GM19455 (cell line): ENCODE measurements around the gene ARMC9.
A peak's percentile ranks its signal among the peaks of the same experiment; 100 is the strongest.

Source experiments
- ATAC-seq: cut with Tn5 transposase; IDR thresholded peaks from one replicate; pipeline ENCODE4 v1.9.1; 2021; ENCODE audit not compliant: unreplicated experiment

Gene ARMC9

DNA sequence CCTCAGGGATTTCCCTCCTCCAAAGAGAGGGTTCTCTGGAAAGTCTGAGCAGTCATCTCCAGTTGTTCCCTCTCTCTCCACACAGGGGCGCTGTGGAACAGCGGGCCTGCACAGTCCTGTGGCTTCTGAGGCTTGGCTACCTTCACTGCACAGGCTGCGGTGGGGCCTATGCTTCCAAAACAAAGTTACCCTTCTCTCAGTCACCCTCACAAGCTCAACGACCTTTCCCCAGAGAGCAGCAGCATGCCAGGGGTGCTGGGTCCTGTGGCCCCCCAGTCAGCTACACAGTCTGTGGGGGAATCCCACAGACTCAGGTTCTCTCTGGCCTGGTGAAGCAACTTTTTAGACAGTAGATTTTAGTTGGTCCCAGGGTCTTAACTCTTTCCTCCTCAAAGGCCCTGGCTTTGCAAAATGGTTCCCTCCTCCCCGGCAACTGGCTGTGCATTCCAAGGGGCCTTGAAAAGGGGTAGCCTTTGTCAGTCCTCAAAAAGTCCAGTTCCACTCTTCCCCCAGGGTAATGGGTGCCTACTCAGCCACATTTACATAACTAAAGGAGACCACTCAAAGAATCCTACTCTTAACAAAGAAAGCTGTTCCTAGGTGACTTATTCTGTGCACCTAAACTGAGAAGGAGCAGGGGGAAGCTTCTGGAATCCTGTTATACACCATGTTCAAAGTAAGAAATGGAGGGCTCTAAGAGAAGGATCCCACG, 212.0 kb downstream of the ARMC9 start:
- ATAC-seq: no peak

GRCh38 chr2:231411237-231411636, 212.8 kb downstream of the ARMC9 start:
- ATAC-seq: no peak

GRCh38 chr2:231411831-231412617, 213.6 kb downstream of the ARMC9 start:
- ATAC-seq: peak; percentile 89

DNA sequence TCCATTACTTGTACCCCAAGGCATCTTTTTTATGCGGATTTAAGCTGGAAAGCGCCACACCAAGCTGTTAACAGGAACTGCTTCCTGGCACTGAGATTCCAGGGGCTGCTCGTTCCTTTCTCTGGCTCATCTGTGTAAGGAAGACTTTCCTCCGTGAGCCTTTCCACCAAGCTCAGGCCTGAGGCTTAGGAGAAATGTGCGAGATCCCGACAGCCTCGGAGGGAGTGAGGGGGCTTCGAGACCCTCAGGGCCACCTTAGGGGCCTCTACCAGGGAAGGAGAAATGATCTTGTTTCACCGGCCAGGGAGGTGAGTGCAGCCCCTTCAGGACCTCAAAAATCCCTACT, 214.2 kb downstream of the ARMC9 start:
- no peak for ATAC-seq

DNA sequence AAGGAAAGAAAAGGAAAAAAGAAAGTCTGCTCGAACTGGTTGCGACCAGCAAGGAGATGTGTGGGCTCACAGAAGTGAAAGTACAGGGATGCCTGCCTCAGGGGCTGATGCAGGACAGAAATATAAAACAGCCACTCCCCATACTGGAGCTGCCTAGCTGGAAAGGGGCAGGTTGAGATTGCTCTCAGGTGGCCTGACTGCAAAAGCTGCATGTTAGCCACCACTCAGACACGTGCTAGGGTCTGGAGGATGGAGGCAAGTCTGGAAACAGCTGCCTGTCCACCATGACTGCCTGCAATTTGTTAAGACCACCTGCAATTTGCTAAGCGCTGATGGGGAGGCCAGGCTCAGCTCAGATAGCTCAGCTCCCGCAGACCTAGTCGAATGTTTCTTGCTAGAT, 215.0 kb downstream of the ARMC9 start:
- no peak for ATAC-seq

DNA sequence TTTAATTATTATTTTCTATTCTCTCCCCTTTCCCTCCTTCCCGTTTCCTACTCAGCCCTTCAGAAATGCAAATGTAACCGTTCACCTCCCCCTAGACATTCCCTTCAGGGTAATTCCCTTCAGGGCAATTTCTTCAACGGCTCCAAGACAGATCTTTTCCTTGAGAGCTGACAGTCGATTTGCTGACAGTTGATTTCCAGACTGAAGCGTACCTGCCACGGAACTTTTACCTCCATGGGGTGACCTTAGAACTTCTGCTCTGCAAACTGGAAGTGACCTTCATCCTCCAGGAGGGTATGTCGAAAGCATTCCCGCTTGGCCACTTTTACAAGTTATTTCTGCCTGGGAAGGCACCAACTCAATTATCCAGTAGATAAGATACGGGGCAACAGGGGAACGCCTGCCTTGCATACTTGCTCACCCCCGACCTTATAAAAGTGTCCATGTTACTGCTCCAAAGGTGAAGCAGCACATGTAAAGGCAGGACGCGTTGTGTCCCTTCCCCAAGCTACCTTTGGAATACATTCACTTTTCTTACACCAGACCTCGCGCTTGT, 215.6 kb downstream of the ARMC9 start:
- no peak for ATAC-seq

GRCh38 chr2:231415029-231415428, 216.6 kb downstream of the ARMC9 start:
- ATAC-seq: no peak

GRCh38 chr2:231418820-231419640, 220.6 kb downstream of the ARMC9 start:
- no peak for ATAC-seq

DNA sequence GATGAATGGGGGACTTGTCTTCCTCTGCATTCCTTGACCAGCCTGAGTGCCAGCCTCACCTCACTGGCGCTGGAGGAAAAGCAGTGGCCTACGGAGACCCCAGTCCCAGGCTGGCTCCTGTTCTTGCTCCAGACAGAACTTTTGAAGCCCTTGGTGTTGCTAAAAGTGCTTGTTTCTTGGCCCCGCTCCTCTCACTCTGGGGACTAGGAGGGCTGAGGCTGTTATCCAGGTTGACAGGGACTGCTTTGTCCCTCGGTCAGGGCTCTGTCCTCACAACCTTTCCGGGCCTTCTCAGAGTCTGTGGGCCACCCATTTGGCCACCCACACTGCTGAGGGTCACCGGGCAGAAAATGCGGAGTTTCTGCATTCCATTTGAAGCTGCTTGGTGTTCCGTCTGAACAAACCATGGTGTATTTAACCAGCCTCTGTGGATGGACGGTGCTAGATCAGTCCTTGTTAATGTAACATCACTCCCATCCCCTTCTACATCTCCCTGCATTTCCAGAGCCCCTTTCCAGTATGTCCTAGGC, 222.7 kb downstream of the ARMC9 start:
- no peak for ATAC-seq

GRCh38 chr2:231422056-231422455, 223.6 kb downstream of the ARMC9 start:
- no peak for ATAC-seq

GRCh38 chr2:231423176-231423575, 224.7 kb downstream of the ARMC9 start:
- ATAC-seq: no peak
